HL-60 (cell line): ENCODE data around the gene GABRB3.

Experiments used
- DNase-seq, 2 experiments: peaks; one replicate each; pipeline ENCODE4 v3.0.0-alpha.2; 2010 to 2020; ENCODE audit warnings: low read depth in 1 of 2, low spot score in 1 of 2
- H3K27ac ChIP-seq: fragments of 250-450 bp; sonication (Bioruptor Pico); replicated peaks from 2 replicates; pipeline ENCODE4 v1.5.1; 2020; ENCODE audit warnings: mild to moderate bottlenecking, moderate library complexity
- H3K27me3 ChIP-seq: fragments of 250-450 bp; sonication (Bioruptor Pico); 2 replicates; pipeline ENCODE4 v1.5.1; 2021; ENCODE audit warnings: mild to moderate bottlenecking, moderate library complexity; ENCODE audit not compliant: insufficient read depth, poor library complexity, severe bottlenecking
- H3K4me3 ChIP-seq: replicated peaks from 2 replicates; pipeline ENCODE4 v1.5.1; 2011; ENCODE audit warnings: mild to moderate bottlenecking, control low read depth, low read length; ENCODE audit not compliant: insufficient read depth
- CTCF ChIP-seq: IDR thresholded peaks from one replicate; pipeline ENCODE4 v1.5.1; 2011; ENCODE audit warnings: low read length, control low read depth, inconsistent platforms; ENCODE audit not compliant: insufficient read depth
- GABPA ChIP-seq: IDR thresholded peaks from 2 replicates; pipeline ENCODE4 v1.6.1; 2012; ENCODE audit warnings: low read depth
- POLR2AphosphoS5 ChIP-seq: IDR thresholded peaks from 2 replicates; pipeline ENCODE4 v1.6.1; 2012; ENCODE audit warnings: low read depth
- REST ChIP-seq: IDR thresholded peaks from 2 replicates; pipeline ENCODE4 v1.6.1; 2012; ENCODE audit warnings: low read depth; ENCODE audit not compliant: insufficient replicate concordance
- SPI1 ChIP-seq: IDR thresholded peaks from 2 replicates; pipeline ENCODE4 v1.6.1; 2012; ENCODE audit warnings: low read depth, mild to moderate bottlenecking, borderline replicate concordance

The GABRB3 gene

GRCh38 chr15:26713498-26713897 lies 59.4 kb downstream of the GABRB3 start:
- Histone ChIP-seq H3K27ac (no peak overlapping the region), H3K27me3 (no peaks in the 10 kb centered on the region), H3K4me3 (no peak overlapping the region)
- no peak for DNase-seq
- TF ChIP-seq REST (no peak), POLR2AphosphoS5 (no peak), SPI1 (no peak), CTCF (no peak), GABPA (no peak)

DNA sequence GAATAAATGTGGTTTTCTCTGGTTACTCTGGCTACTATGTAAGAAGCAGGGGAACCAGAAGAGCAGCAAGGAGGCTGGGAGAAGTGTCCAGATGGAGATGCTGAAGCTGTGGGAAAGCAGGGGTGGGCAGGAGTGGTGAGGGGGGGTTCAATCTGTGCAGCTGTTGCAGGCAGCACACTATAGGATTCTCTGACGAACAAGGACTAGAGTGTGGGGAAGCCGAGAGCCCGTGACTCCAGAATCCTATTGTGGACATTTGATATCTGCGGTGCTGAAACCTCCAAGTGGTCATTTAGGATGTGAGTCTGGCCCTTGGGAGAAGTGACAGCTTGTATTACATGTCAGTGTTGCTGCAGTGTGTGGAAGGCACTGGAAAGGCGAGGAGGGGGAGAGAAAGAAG lies 60.5 kb downstream of the GABRB3 start:
- no peak overlapping the region for H3K27ac ChIP-seq
- no peak for DNase-seq
- no peak overlapping the region for H3K4me3 ChIP-seq
- no peaks in the 10 kb centered on the region for H3K27me3 ChIP-seq
- no peak for TF ChIP-seq REST
- TF ChIP-seq GABPA: no peak
- TF ChIP-seq SPI1: no peak
- no peak for TF ChIP-seq POLR2AphosphoS5
- TF ChIP-seq CTCF: no peak

GRCh38 chr15:26711445-26711844 lies 61.4 kb downstream of the GABRB3 start:
- DNase-seq: no peak
- TF ChIP-seq SPI1 (no peak), CTCF (no peak), GABPA (no peak), POLR2AphosphoS5 (no peak), REST (no peak)

More at GRCh38 chr15:26711445-26711844, 61.4 kb downstream of the GABRB3 start:
- Histone ChIP-seq H3K27me3 (no peaks in the 10 kb centered on the region), H3K27ac (no peak overlapping the region), H3K4me3 (no peak overlapping the region)
